ENCODE data around the gene KCNK7.

The KCNK7 gene

GRCh38 chr11:65610404-65610803, 14.8 kb upstream of the KCNK7 start:
- DNase-seq, result no peak

GRCh38 chr11:65609665-65610064, 14.1 kb upstream of the KCNK7 start:
- no peak for DNase-seq

GRCh38 chr11:65609229-65609628, 13.6 kb upstream of the KCNK7 start:
- DNase-seq, result no peak

- DNase-seq, result no peak
Observed at GRCh38 chr11:65607614-65608426, 12.2 kb upstream of the KCNK7 start.

- no peak for DNase-seq
Observed at GRCh38 chr11:65606876-65607613, 11.4 kb upstream of the KCNK7 start.

GRCh38 chr11:65604258-65604657, 8.7 kb upstream of the KCNK7 start:
- no peak for DNase-seq

- DNase-seq, result no peak
Observed at GRCh38 chr11:65599955-65600246, 4.3 kb upstream of the KCNK7 start.

GRCh38 chr11:65599216-65599954, 3.8 kb upstream of the KCNK7 start:
- no peak for DNase-seq

GRCh38 chr11:65598258-65598699, 2.7 kb upstream of the KCNK7 start:
- no peak for DNase-seq

GRCh38 chr11:65596520-65596919, 920 bp upstream of the KCNK7 start:
- DNase-seq, result no peak

- DNase-seq, result no peak
Observed at GRCh38 chr11:65595131-65595530, 469 bp downstream of the KCNK7 start.

GRCh38 chr11:65593518-65594414, 1.8 kb downstream of the KCNK7 start:
- peak; percentile 5 for DNase-seq

GRCh38 chr11:65592858-65593517, 2.6 kb downstream of the KCNK7 start:
- DNase-seq, result peak; percentile 70

GRCh38 chr11:65591939-65592857, 3.4 kb downstream of the KCNK7 start:
- peak; percentile 54 for DNase-seq

- peak; percentile 54 for DNase-seq
Observed at GRCh38 chr11:65590240-65590738, 5.3 kb downstream of the KCNK7 start.

GRCh38 chr11:65589444-65590239, 6.0 kb downstream of the KCNK7 start:
- no peak for DNase-seq

GRCh38 chr11:65588199-65589054, 7.2 kb downstream of the KCNK7 start:
- no peak for DNase-seq

GRCh38 chr11:65586676-65587075, 8.9 kb downstream of the KCNK7 start:
- no peak for DNase-seq

GRCh38 chr11:65586247-65586630, 9.4 kb downstream of the KCNK7 start:
- no peak for DNase-seq

All from NCI-H1105 treated with DMSO at 0.1 percent for 48 hours (cell line).